GM12864 (cell line): ENCODE data around the gene ESF1.

ENCODE experiments used
- DNase-seq: peaks from one replicate; pipeline ENCODE4 v3.0.0-alpha.2; 2011; ENCODE audit warnings: low read depth
- H3K4me3 ChIP-seq: 2 replicates; pipeline ENCODE4 v1.5.1; 2011; ENCODE audit warnings: mild to moderate bottlenecking, low read depth, low read length, control low read depth
- TF ChIP-seq, protein P1 (sequence below): IDR thresholded peaks from 2 replicates; pipeline ENCODE4 v1.5.1; 2011; ENCODE audit warnings: low read depth, mild to moderate bottlenecking, moderate library complexity, low read length, control low read depth, inconsistent platforms; ENCODE audit errors: missing control alignments

ESF1 gene

DNA sequence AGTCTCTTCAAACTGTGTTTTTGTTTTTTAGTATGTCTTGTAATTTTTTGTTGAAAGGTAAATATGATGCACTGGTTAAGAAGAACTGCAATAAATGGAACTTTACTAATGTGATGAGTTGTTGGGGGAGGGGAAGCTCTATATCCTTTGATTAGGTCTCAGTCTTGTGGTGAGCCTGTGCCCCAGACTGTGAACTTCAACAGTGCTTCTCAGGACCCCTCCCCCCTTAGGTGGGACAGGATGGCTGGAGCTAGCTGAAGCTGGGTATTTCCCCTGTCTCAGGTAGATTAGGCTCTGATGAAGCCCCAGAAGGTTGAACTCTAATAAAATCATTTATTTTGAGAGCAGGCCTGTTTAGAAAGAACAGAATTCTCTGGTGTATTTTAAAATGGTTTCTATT lies 114.6 kb downstream of the ESF1 start:
- TF ChIP-seq, protein P1, sequence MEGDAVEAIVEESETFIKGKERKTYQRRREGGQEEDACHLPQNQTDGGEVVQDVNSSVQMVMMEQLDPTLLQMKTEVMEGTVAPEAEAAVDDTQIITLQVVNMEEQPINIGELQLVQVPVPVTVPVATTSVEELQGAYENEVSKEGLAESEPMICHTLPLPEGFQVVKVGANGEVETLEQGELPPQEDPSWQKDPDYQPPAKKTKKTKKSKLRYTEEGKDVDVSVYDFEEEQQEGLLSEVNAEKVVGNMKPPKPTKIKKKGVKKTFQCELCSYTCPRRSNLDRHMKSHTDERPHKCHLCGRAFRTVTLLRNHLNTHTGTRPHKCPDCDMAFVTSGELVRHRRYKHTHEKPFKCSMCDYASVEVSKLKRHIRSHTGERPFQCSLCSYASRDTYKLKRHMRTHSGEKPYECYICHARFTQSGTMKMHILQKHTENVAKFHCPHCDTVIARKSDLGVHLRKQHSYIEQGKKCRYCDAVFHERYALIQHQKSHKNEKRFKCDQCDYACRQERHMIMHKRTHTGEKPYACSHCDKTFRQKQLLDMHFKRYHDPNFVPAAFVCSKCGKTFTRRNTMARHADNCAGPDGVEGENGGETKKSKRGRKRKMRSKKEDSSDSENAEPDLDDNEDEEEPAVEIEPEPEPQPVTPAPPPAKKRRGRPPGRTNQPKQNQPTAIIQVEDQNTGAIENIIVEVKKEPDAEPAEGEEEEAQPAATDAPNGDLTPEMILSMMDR, result no peak
- H3K4me3 ChIP-seq, result no peak overlapping the region
- DNase-seq, result no peak

DNA sequence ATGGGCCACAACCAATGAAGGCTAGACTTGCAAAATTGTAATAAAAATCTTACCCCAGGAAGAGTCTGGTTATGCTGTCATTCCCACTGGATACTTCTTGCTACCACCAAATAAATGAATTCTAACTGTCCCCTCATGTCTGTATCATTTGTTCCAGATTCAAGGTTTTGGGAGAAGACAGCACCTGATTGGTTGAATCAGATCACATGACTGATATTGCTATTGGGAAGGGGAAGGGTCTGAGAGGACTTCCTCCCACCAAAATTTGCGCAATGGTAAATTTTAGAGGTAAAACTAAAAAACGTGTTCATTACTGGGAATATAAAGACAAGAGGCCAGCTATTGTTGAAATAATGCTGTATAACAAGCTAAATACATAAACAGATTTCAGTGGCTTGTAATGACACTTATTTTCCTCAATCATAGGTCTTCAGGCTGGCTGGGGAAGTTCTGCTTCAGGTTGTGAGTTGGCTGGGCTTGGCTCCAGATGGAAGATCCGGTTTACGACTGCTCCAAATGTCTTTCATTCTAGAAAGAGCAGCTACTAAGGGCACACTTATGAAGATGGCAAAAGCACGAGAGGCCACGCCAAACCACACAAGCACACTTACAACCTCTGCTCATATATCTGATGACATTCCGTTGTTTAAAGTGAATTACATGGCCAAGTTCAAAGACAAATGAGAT lies 118.9 kb downstream of the ESF1 start:
- TF ChIP-seq, protein P1, result no peak
- DNase-seq, result no peak
- no peak overlapping the region for H3K4me3 ChIP-seq
